H9 (cell line): ENCODE data around the gene PTPRN2. TPM values are rescaled to one million over a fixed set of nuclear protein-coding genes. Genes with fewer than 3 reads are reported as not detected.

ENCODE experiments used
- DNase-seq: peaks from one replicate; pipeline ENCODE4 v3.0.0-alpha.2; 2017
- H2AFZ ChIP-seq: one replicate; pipeline ENCODE4 v1.6.1; 2013; ENCODE audit warnings: mild to moderate bottlenecking, low read length, control low read depth, moderate library complexity
- H2AK5ac ChIP-seq: 2 replicates; pipeline ENCODE4 v1.6.1; 2013; ENCODE audit warnings: low read length, control low read depth, mixed read lengths; ENCODE audit not compliant: insufficient read length
- H2BK120ac ChIP-seq: one replicate; pipeline ENCODE4 v1.6.1; 2013; ENCODE audit warnings: low read depth, mild to moderate bottlenecking, low read length, control low read depth, inconsistent platforms; ENCODE audit not compliant: poor library complexity, severe bottlenecking
- H2BK12ac ChIP-seq: 2 replicates; pipeline ENCODE4 v1.6.1; 2013; ENCODE audit warnings: low read length, control low read depth, mixed read lengths, low read depth; ENCODE audit not compliant: insufficient read length
- H2BK15ac ChIP-seq: 2 replicates; pipeline ENCODE4 v1.6.1; 2013; ENCODE audit warnings: low read depth, low read length, control low read depth
- H2BK20ac ChIP-seq: one replicate; pipeline ENCODE4 v1.6.1; 2013; ENCODE audit warnings: low read depth, mild to moderate bottlenecking, low read length, control low read depth, inconsistent platforms; ENCODE audit not compliant: poor library complexity, severe bottlenecking
- H2BK5ac ChIP-seq: 2 replicates; pipeline ENCODE4 v1.6.1; 2013; ENCODE audit warnings: low read length, control low read depth, mixed read lengths; ENCODE audit not compliant: insufficient read length
- H3K14ac ChIP-seq: 2 replicates; pipeline ENCODE4 v1.6.1; 2013; ENCODE audit warnings: low read length, control low read depth; ENCODE audit not compliant: insufficient read depth
- H3K18ac ChIP-seq: 2 replicates; pipeline ENCODE4 v1.6.1; 2013; ENCODE audit warnings: low read depth, mild to moderate bottlenecking, mixed read lengths, low read length, control low read depth; ENCODE audit not compliant: insufficient read length
- H3K23ac ChIP-seq: 2 replicates; pipeline ENCODE4 v1.6.1; 2013; ENCODE audit warnings: low read length, control low read depth, mixed read lengths, low read depth; ENCODE audit not compliant: insufficient read length
- H3K23me2 ChIP-seq: 2 replicates; pipeline ENCODE4 v1.6.1; 2013; ENCODE audit warnings: low read depth, mild to moderate bottlenecking, mixed read lengths, low read length, control low read depth; ENCODE audit not compliant: insufficient read length, poor library complexity, severe bottlenecking
- H3K27ac ChIP-seq: 2 replicates; pipeline ENCODE4 v1.5.1; 2013; ENCODE audit warnings: low read length, control low read depth, mixed read lengths, low read depth; ENCODE audit not compliant: insufficient read length
- H3K27me3 ChIP-seq: 2 replicates; pipeline ENCODE4 v1.6.1; 2013; ENCODE audit warnings: low read length, control low read depth, inconsistent platforms; ENCODE audit not compliant: insufficient read depth
- H3K4ac ChIP-seq: 2 replicates; pipeline ENCODE4 v1.6.1; 2013; ENCODE audit warnings: low read depth, mild to moderate bottlenecking, control low read depth, inconsistent platforms, low read length, moderate library complexity
- H3K4me1 ChIP-seq: 2 replicates; pipeline ENCODE4 v1.6.1; 2013; ENCODE audit warnings: low read length, control low read depth, inconsistent platforms; ENCODE audit not compliant: insufficient read depth
- H3K4me2 ChIP-seq: 2 replicates; pipeline ENCODE4 v1.6.1; 2013; ENCODE audit warnings: low read length, control low read depth, mixed read lengths; ENCODE audit not compliant: insufficient read length, insufficient read depth
- H3K56ac ChIP-seq: 2 replicates; pipeline ENCODE4 v1.6.1; 2013; ENCODE audit warnings: low read depth, mild to moderate bottlenecking, mixed read lengths, low read length, control low read depth; ENCODE audit not compliant: insufficient read length
- H3K79me1 ChIP-seq: 2 replicates; pipeline ENCODE4 v1.6.1; 2013; ENCODE audit warnings: low read depth, mild to moderate bottlenecking, moderate library complexity, low read length, control low read depth, inconsistent platforms; ENCODE audit not compliant: insufficient read depth, poor library complexity, severe bottlenecking
- H3K79me2 ChIP-seq: 2 replicates; pipeline ENCODE4 v1.6.1; 2013; ENCODE audit warnings: low read length, control low read depth, inconsistent platforms; ENCODE audit not compliant: insufficient read depth
- H3K9ac ChIP-seq: 2 replicates; pipeline ENCODE4 v1.6.1; 2013; ENCODE audit warnings: low read length, control low read depth, mixed read lengths; ENCODE audit not compliant: insufficient read length; ENCODE audit errors: extremely low read depth
- H3K9me3 ChIP-seq: one replicate; pipeline ENCODE4 v1.6.1; 2013; ENCODE audit warnings: low read depth, low read length, inconsistent platforms; ENCODE audit not compliant: control insufficient read depth
- H3T11ph ChIP-seq: one replicate; pipeline ENCODE4 v1.6.1; 2013; ENCODE audit warnings: mild to moderate bottlenecking, low read length, control low read depth, inconsistent platforms
- H4K20me1 ChIP-seq: one replicate; pipeline ENCODE4 v1.6.1; 2013; ENCODE audit not compliant: control insufficient read depth, insufficient read length, insufficient read depth
- H4K5ac ChIP-seq: 2 replicates; pipeline ENCODE4 v1.6.1; 2013; ENCODE audit warnings: low read depth, mild to moderate bottlenecking, mixed read lengths, low read length, control low read depth; ENCODE audit not compliant: insufficient read length
- H4K8ac ChIP-seq: replicated peaks from 2 replicates; pipeline ENCODE4 v1.6.1; 2013; ENCODE audit warnings: low read length, control low read depth, mixed read lengths, low read depth; ENCODE audit not compliant: insufficient read length
- H4K91ac ChIP-seq: 2 replicates; pipeline ENCODE4 v1.6.1; 2013; ENCODE audit warnings: low read depth, mild to moderate bottlenecking, moderate library complexity, mixed read lengths, low read length, control low read depth; ENCODE audit not compliant: insufficient read length
- H3K27ac Mint-ChIP-seq, 3 experiments: 2 replicates in 2 of 3; 3 replicates in 1 of 3; pipeline ENCODE4 v1.8.0; 2020 to 2021; ENCODE audit warnings: mixed read lengths in 3 of 3, mild to moderate bottlenecking in 1 of 3, moderate library complexity in 1 of 3
- H3K27me3 Mint-ChIP-seq: 2 replicates; pipeline ENCODE4 v1.8.0; 2021; ENCODE audit warnings: low read depth, mild to moderate bottlenecking, moderate library complexity, mixed read lengths
- H3K36me3 Mint-ChIP-seq, 3 experiments: 2 replicates in 2 of 3; 3 replicates in 1 of 3; pipeline ENCODE4 v1.8.0; 2020 to 2021; ENCODE audit warnings: low read depth in 3 of 3, mixed read lengths in 3 of 3; ENCODE audit not compliant: insufficient read depth in 1 of 3
- H3K4me1 Mint-ChIP-seq, 2 experiments: 2 replicates each; pipeline ENCODE4 v1.8.0; 2020; ENCODE audit warnings: mixed read lengths in 2 of 2
- H3K4me3 Mint-ChIP-seq, 2 experiments: 2 replicates in 1 of 2; 3 replicates in 1 of 2; pipeline ENCODE4 v1.8.0; 2020 to 2021; ENCODE audit warnings: mild to moderate bottlenecking in 2 of 2, mixed read lengths in 2 of 2, moderate library complexity in 1 of 2
- H3K9me3 Mint-ChIP-seq, 2 experiments: 2 replicates in 1 of 2; 3 replicates in 1 of 2; pipeline ENCODE4 v1.8.0; 2020; ENCODE audit warnings: mild to moderate bottlenecking in 2 of 2, mixed read lengths in 2 of 2, moderate library complexity in 1 of 2
- WGBS: extraction: QIAGEN DNeasy Blood & Tissue Kit; methylation state at CpG from one replicate; pipeline ENCODE4 v1.1.7; 2013; ENCODE audit warnings: missing lambda C conversion rate, low lambda C conversion rate, mixed read lengths; ENCODE audit not compliant: insufficient read length; ENCODE audit errors: extremely low coverage; 5-methylcytosine and 5-hydroxymethylcytosine counted together
- total RNA-seq: library from RNA; stranded (reverse); gene quantifications from 2 replicates; pipeline ENCODE4 v1.2.1, GENCODE V29; 2021
- TF ChIP-seq, protein P1 (sequence below): fragments of 200-600 bp; sonication (generic); conservative IDR thresholded peaks from 3 replicates; pipeline ENCODE4 v1.8.0; 2021; ENCODE audit warnings: antibody characterized with exemption, mild to moderate bottlenecking

Gene PTPRN2
- total RNA-seq, 1 experiment from 2014 or later, result 5.2 TPM

DNA sequence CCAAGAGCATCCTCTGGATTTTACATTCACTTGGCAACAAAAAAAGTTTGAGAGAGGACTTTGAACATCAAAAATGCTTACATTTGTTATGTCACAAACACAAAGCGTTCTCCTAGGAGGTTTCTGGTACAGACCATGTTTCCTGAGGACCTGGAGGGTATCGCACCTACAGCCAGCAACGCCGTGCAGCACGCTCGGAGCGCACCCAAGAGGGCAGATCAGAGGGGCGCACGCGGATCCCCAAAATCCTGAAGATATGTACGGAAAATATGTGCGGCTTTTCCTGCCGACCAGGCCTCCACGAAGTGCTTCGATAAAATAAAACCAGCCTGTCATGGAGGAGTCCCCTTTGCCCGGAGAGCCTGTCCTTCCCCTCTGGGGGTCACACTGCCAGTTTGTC lies 796.0 kb downstream of the PTPRN2 start:
- Histone ChIP-seq H3K4me1 (peaks cover 6% of the 10 kb centered on the region; the same call in 1 of the 2 replicates), H4K91ac (no peak overlapping the region), H3K79me2 (no peaks in the 10 kb centered on the region), H2AFZ (no peak overlapping the region), H3K79me1 (no peaks in the 10 kb centered on the region), H3K27me3 (no peaks in the 10 kb centered on the region; the same call in 1 of the 2 replicates), H2AK5ac (no peak overlapping the region), H3T11ph (no peak overlapping the region), H3K18ac (no peak overlapping the region), H3K4ac (no peak overlapping the region), H4K20me1 (no peaks in the 10 kb centered on the region), H4K8ac (no peak overlapping the region), H3K4me2 (no peak overlapping the region), H3K23ac (no peak overlapping the region), H2BK120ac (no peak overlapping the region), H2BK12ac (no peak overlapping the region), H3K9me3 (no peaks in the 10 kb centered on the region), H4K5ac (no peak overlapping the region), H3K27ac (no peak overlapping the region), H2BK15ac (no peak overlapping the region), H3K14ac (no peak overlapping the region), H3K9ac (no peak overlapping the region), H3K56ac (no peak overlapping the region), H2BK20ac (no peak overlapping the region), H2BK5ac (no peak overlapping the region), H3K23me2 (peaks cover 1% of the 10 kb centered on the region)
- WGBS, result no CpG with 5 or more reads among the region's 16 CpGs
- Mint-ChIP-seq H3K36me3 (peaks cover 0 to 10% (median 0%) of the 10 kb centered on the region in 3 experiments; a peak in 3 of 7 replicates), H3K4me3 (no peak overlapping the region), H3K27ac (no peak overlapping the region; a peak in 1 of 7 replicates), H3K4me1 (peaks cover 35 to 41% of the 10 kb centered on the region in 2 experiments), H3K9me3 (no peaks in the 10 kb centered on the region), H3K27me3 (peaks cover 6% of the 10 kb centered on the region)
- TF ChIP-seq, protein P1, sequence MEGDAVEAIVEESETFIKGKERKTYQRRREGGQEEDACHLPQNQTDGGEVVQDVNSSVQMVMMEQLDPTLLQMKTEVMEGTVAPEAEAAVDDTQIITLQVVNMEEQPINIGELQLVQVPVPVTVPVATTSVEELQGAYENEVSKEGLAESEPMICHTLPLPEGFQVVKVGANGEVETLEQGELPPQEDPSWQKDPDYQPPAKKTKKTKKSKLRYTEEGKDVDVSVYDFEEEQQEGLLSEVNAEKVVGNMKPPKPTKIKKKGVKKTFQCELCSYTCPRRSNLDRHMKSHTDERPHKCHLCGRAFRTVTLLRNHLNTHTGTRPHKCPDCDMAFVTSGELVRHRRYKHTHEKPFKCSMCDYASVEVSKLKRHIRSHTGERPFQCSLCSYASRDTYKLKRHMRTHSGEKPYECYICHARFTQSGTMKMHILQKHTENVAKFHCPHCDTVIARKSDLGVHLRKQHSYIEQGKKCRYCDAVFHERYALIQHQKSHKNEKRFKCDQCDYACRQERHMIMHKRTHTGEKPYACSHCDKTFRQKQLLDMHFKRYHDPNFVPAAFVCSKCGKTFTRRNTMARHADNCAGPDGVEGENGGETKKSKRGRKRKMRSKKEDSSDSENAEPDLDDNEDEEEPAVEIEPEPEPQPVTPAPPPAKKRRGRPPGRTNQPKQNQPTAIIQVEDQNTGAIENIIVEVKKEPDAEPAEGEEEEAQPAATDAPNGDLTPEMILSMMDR, result no peak; the same call in 2 of the 3 replicates
- no peak for DNase-seq
